Effector memory CD8-positive, alpha-beta T cell (primary cell): Measurements from ENCODE around the gene CMTM2.
"Not testable (repeated sequence)": the region's sequence is repeated elsewhere in the genome, so short reads cannot be mapped to it uniquely, and the experiment has no call there.

Experiments
- ATAC-seq: fragments of 150-1000 bp; cut with Tn5 transposase; replicated peaks from 2 replicates; pipeline ENCODE4 v1.10.0; 2021; ENCODE audit warnings: mild to moderate bottlenecking, moderate library complexity
- DNase-seq, 3 experiments: peaks; one replicate each; pipeline ENCODE4 v3.0.0; 2021
- H3K27ac Mint-ChIP-seq, 2 donors: one replicate each; pipeline ENCODE4 v1.8.0; 2022; ENCODE audit warnings: mild to moderate bottlenecking in 2 of 2, mixed read lengths in 2 of 2, moderate library complexity in 2 of 2
- H3K27me3 Mint-ChIP-seq, 2 donors: one replicate each; pipeline ENCODE4 v1.8.0; 2022; ENCODE audit warnings: mixed read lengths in 2 of 2
- H3K36me3 Mint-ChIP-seq: one replicate; pipeline ENCODE4 v1.8.0; 2022; ENCODE audit warnings: mild to moderate bottlenecking, moderate library complexity, mixed read lengths; ENCODE audit not compliant: insufficient read depth
- H3K4me1 Mint-ChIP-seq, 2 donors: one replicate each; pipeline ENCODE4 v1.8.0; 2022; ENCODE audit warnings: low read depth in 2 of 2, mixed read lengths in 2 of 2
- H3K4me3 Mint-ChIP-seq, 2 donors: one replicate each; pipeline ENCODE4 v1.8.0; 2022; ENCODE audit warnings: mild to moderate bottlenecking in 2 of 2, mixed read lengths in 2 of 2, moderate library complexity in 2 of 2
- H3K9me3 Mint-ChIP-seq, 2 donors: one replicate each; pipeline ENCODE4 v1.8.0; 2022; ENCODE audit warnings: mixed read lengths in 2 of 2

CMTM2 gene

GRCh38 chr16:66580605-66581209, 1.4 kb downstream of the CMTM2 start:
- DNase-seq (no peak), ATAC-seq (no peak)
- Mint-ChIP-seq H3K27ac (peak overlapping the region in 1 of 2 donors; percentile 59), H3K4me1 (peaks cover 10 to 13% of the 10 kb centered on the region in 2 donors), H3K36me3 (peaks cover 10% of the 10 kb centered on the region), H3K27me3 (peaks cover 10 to 24% of the 10 kb centered on the region in 2 donors), H3K9me3 (no peaks in the 10 kb centered on the region), H3K4me3 (no peak overlapping the region)

GRCh38 chr16:66581246-66581952, 2.1 kb downstream of the CMTM2 start:
- Mint-ChIP-seq H3K36me3 (peaks cover 10% of the 10 kb centered on the region), H3K4me1 (peaks cover 10 to 13% of the 10 kb centered on the region in 2 donors)

DNA sequence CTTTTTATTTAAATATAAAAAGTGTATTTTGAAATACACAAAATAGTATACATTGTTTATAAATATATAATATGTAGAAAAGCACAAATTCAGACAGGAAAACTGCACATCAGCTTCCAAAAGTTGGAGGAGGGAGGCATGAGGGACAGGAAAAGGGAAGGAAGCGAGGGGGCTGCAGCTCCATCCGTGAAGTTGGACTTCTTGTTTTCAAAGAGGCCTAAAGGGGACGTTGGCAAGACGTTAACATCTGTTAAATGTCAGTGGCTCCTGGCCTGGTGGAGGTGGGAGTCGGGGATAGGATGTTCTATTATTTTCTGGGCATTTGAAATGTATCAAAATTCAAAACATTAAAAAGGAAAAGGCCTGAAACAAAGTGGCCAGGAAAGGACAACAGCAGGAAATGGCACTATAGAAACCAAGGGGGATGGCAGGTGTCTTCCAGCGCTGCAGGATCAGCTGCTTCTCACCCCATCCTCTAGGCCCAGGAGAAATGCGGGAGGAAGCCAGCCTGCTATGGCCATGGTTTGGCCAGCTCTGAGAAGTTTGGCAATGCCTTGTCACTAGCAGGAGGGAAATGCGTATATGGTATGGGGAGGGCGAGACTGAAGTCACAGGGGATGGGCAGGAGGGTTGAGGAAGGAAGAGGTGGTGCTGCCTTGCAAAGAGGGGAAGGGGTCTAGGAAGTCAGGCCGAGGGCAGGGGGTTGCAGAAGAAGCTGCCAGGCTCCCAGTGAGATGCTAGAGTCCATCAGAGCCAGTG, 6.4 kb downstream of the CMTM2 start:
- no peaks in the 10 kb centered on the region for H3K9me3 Mint-ChIP-seq
- H3K36me3 Mint-ChIP-seq, result peaks cover 4% of the 10 kb centered on the region
- no peak overlapping the region for H3K4me3 Mint-ChIP-seq
- H3K27ac Mint-ChIP-seq, result peak overlapping the region in 1 of 2 donors; percentile 37
- no peak for ATAC-seq
- no peak for DNase-seq
- H3K27me3 Mint-ChIP-seq, result no peaks in the 10 kb centered on the region
- peaks cover 13 to 15% of the 10 kb centered on the region in 2 donors for H3K4me1 Mint-ChIP-seq

More at GRCh38 chr16:66581246-66581952, 2.1 kb downstream of the CMTM2 start:
- Mint-ChIP-seq H3K27me3 (peaks cover 10 to 24% of the 10 kb centered on the region in 2 donors), H3K9me3 (no peaks in the 10 kb centered on the region), H3K27ac (peak overlapping the region in 1 of 2 donors; percentile 59), H3K4me3 (no peak overlapping the region)
- ATAC-seq (no peak), DNase-seq (no peak)

GRCh38 chr16:66587881-66588600, 8.8 kb downstream of the CMTM2 start:
- peak overlapping the region in 1 of 2 donors; percentile 49 for H3K27ac Mint-ChIP-seq
- H3K36me3 Mint-ChIP-seq, result peaks cover 4% of the 10 kb centered on the region
- DNase-seq, result no peak
- no peaks in the 10 kb centered on the region for H3K27me3 Mint-ChIP-seq
- peaks cover 14 to 15% of the 10 kb centered on the region in 2 donors for H3K4me1 Mint-ChIP-seq
- no peaks in the 10 kb centered on the region for H3K9me3 Mint-ChIP-seq
- no peak overlapping the region for H3K4me3 Mint-ChIP-seq
- no peak for ATAC-seq

- peaks cover 14 to 15% of the 10 kb centered on the region in 2 donors for H3K4me1 Mint-ChIP-seq
- H3K27ac Mint-ChIP-seq, result peak overlapping the region in 1 of 2 donors; percentile 56
- no peaks in the 10 kb centered on the region for H3K9me3 Mint-ChIP-seq
- peak; percentile 64 to 68 (median 65) for DNase-seq
- peak overlapping the region; percentile 75 to 89 for H3K4me3 Mint-ChIP-seq
- peaks cover 4% of the 10 kb centered on the region for H3K36me3 Mint-ChIP-seq
- ATAC-seq, result peak; percentile 100
- no peaks in the 10 kb centered on the region for H3K27me3 Mint-ChIP-seq
Observed at GRCh38 chr16:66588981-66589713, 9.9 kb downstream of the CMTM2 start.

- H3K36me3 Mint-ChIP-seq, result peaks cover 4% of the 10 kb centered on the region
- peak overlapping the region; percentile 52 to 56 for H3K27ac Mint-ChIP-seq
- DNase-seq, result no peak
- H3K9me3 Mint-ChIP-seq, result no peaks in the 10 kb centered on the region
- H3K4me1 Mint-ChIP-seq, result peaks cover 14 to 15% of the 10 kb centered on the region in 2 donors
- ATAC-seq, result peak; percentile 35
- H3K4me3 Mint-ChIP-seq, result peak overlapping the region; percentile 75 to 89
- no peaks in the 10 kb centered on the region for H3K27me3 Mint-ChIP-seq
Observed at GRCh38 chr16:66590322-66590721, 11.1 kb downstream of the CMTM2 start.

DNA sequence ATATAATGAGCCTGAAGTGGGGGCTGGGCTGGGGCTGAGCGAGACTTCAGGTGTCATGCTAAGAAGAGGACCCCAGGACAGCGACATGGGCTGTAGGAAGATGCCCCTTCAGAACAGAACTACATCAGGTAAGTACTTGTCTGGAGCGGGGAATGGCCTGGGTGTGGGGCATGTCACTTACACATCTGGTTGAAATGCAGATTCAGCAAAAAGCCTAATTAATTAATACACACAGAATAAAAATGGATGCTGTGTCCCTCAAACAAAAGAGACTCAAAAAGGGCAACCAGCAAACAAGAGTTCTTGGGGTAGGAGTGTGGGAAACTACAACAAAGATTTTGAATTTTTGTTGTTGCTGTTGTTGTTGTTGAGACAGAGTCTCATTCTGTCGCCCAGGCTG, 11.8 kb downstream of the CMTM2 start:
- Mint-ChIP-seq H3K9me3 (no peaks in the 10 kb centered on the region), H3K36me3 (peaks cover 4% of the 10 kb centered on the region), H3K4me1 (peaks cover 14 to 15% of the 10 kb centered on the region in 2 donors), H3K27ac (peak overlapping the region in 1 of 2 donors; percentile 52), H3K4me3 (no peak overlapping the region), H3K27me3 (no peaks in the 10 kb centered on the region)
- ATAC-seq (no peak), DNase-seq (no peak)

DNA sequence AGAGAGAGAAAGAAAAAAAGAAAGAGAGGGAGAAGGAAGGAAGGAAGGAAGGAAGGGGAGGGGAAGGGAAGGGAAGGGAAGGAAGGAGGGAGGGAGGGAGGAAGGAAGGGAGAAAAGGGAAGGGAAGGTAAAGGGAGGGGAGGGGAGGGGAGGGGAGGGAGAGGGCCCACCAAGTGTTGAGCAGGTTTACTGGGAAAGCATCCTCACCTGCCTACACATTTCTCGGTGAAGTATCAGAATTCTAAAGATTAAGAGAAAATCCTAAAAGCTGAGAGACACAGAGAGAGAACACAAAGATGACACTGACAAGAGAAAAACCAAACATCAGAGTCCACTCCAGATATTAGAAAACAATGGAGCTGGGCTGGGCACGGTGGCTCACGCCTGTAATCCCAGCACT, 13.0 kb downstream of the CMTM2 start:
- H3K36me3 Mint-ChIP-seq, result peaks cover 4% of the 10 kb centered on the region
- DNase-seq, result no peak
- H3K27me3 Mint-ChIP-seq, result no peaks in the 10 kb centered on the region
- H3K27ac Mint-ChIP-seq, result no peak overlapping the region
- H3K4me1 Mint-ChIP-seq, result peaks cover 14 to 15% of the 10 kb centered on the region in 2 donors
- no peak overlapping the region for H3K4me3 Mint-ChIP-seq
- ATAC-seq, result no peak
- no peaks in the 10 kb centered on the region for H3K9me3 Mint-ChIP-seq

- Mint-ChIP-seq H3K27ac (no peak overlapping the region), H3K9me3 (no peaks in the 10 kb centered on the region), H3K4me1 (peaks cover 14 to 15% of the 10 kb centered on the region in 2 donors), H3K36me3 (peaks cover 4% of the 10 kb centered on the region), H3K27me3 (no peaks in the 10 kb centered on the region), H3K4me3 (no peak overlapping the region)
- no peak for ATAC-seq
- DNase-seq, result no peak
Observed at GRCh38 chr16:66592814-66593213, 13.6 kb downstream of the CMTM2 start.

DNA sequence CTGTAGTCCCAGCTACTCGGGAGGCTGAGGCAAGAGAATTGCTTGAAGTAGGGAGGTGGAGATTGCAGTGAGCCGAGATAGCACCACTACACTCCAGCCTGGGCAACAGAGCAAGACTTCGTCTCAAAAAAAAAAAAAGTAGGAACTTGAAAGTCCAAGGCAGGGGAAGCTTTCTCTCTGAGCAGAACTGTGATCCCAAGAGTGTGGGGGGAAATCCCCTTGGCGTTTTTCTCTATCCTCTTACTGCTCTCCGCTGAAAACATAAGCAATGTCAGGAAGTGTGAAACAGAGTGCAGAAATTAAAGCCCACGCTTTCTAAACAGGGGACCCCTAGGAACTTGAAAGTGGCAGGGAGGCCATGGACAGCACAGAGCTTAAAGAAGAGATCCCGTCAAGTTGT, 15.5 kb downstream of the CMTM2 start:
- ATAC-seq, result no peak
- peaks cover 5 to 7% of the 10 kb centered on the region in 2 donors for H3K4me1 Mint-ChIP-seq
- no peak overlapping the region for H3K4me3 Mint-ChIP-seq
- no peak overlapping the region for H3K27ac Mint-ChIP-seq
- no peaks in the 10 kb centered on the region for H3K27me3 Mint-ChIP-seq
- no peak for DNase-seq
- no peaks in the 10 kb centered on the region for H3K36me3 Mint-ChIP-seq
- no peaks in the 10 kb centered on the region for H3K9me3 Mint-ChIP-seq

DNA sequence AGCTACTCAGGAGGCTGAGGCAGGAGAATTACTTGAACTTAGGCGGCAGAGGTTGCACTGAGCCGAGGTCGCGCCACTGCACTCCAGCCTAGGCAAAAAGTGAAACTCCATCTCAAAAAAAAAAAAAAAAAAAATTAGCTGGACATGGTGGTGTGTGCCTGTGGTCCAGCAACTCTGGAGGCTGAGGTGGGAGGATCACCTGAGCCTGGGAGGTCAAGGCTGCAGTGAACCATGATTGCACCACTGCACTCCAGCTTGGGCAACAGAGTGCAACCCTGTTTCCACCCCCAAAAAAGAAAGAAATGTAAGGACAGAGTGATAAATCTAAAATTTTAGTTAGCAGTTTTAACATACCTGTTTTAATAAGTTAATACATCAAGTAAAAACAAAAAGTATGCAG, 17.3 kb downstream of the CMTM2 start:
- H3K9me3 Mint-ChIP-seq, H3K4me3 Mint-ChIP-seq: not testable (repeated sequence)
- H3K27ac Mint-ChIP-seq, result peak overlapping the region in 1 of 2 donors; percentile 29

GRCh38 chr16:66596986-66597848, 18.0 kb downstream of the CMTM2 start:
- Mint-ChIP-seq H3K27ac (peak overlapping the region in 1 of 2 donors; percentile 29), H3K4me3 (no peak overlapping the region), H3K36me3 (no peaks in the 10 kb centered on the region), H3K4me1 (no peaks in the 10 kb centered on the region), H3K27me3 (no peaks in the 10 kb centered on the region), H3K9me3 (no peaks in the 10 kb centered on the region)
- ATAC-seq (no peak), DNase-seq (no peak)

More for the DNA sequence above, 17.3 kb downstream of the CMTM2 start:
- not testable (repeated sequence) for H3K36me3 Mint-ChIP-seq, H3K4me1 Mint-ChIP-seq, ATAC-seq, DNase-seq, H3K27me3 Mint-ChIP-seq
